GM18858 (cell line): ENCODE measurements around the gene SPATA31D3.
"Not testable (repeated sequence)": the region's sequence is repeated elsewhere in the genome, so short reads cannot be mapped to it uniquely, and the experiment has no call there.

Source experiments
- ATAC-seq: cut with Tn5 transposase; IDR thresholded peaks from one replicate; pipeline ENCODE4 v1.9.1; 2021; ENCODE audit not compliant: unreplicated experiment

The SPATA31D3 gene

GRCh38 chr9:81976351-81976750, 33.1 kb downstream of the SPATA31D3 start:
- no peak for ATAC-seq

- peak; percentile 69 for ATAC-seq
These were observed 35.9 kb downstream of the SPATA31D3 start for GRCh38 chr9:81979196-81979595.

- no peak for ATAC-seq
These were observed 37.3 kb downstream of the SPATA31D3 start for GRCh38 chr9:81980568-81980967.

GRCh38 chr9:81981883-81982282, 38.6 kb downstream of the SPATA31D3 start:
- ATAC-seq: no peak

- ATAC-seq: no peak
These were observed 41.6 kb downstream of the SPATA31D3 start for GRCh38 chr9:81984928-81985327.

- no peak for ATAC-seq
These were observed 42.8 kb downstream of the SPATA31D3 start for GRCh38 chr9:81986051-81986450.

- not testable (repeated sequence) for ATAC-seq
These were observed 45.2 kb downstream of the SPATA31D3 start, which contains the start of gene SPATA31D1 for GRCh38 chr9:81988472-81988871. SPATA31D1 (plus strand) TSS chr9:81988772; CDS start chr9:81988819, 47 bp downstream.

- no peak for ATAC-seq
These were observed 46.4 kb downstream of the SPATA31D3 start for GRCh38 chr9:81989700-81990099.

- no peak for ATAC-seq
These were observed 50.4 kb downstream of the SPATA31D3 start for GRCh38 chr9:81993656-81994055.
